Vagina (tissue), 2 donors: Measurements from ENCODE around the gene LYSMD2. TPM values are rescaled to one million over a fixed set of nuclear protein-coding genes. Genes with fewer than 3 reads are reported as not detected.

Experiments used
- DNase-seq, 2 donors: peaks; one replicate each; pipeline ENCODE4 v3.0.0-alpha.2; 2017; ENCODE audit errors: extremely low spot score in 2 of 2
- H3K27ac ChIP-seq: fragments of 200-600 bp; sonication (generic); one replicate; pipeline ENCODE4 v1.5.1; 2019
- H3K27me3 ChIP-seq: fragments of 200-600 bp; sonication (generic); one replicate; pipeline ENCODE4 v1.5.1; 2019
- H3K36me3 ChIP-seq, 2 donors: fragments of 200-600 bp; sonication (generic); one replicate each; pipeline ENCODE4 v1.5.1; 2017 to 2019
- H3K4me1 ChIP-seq: fragments of 200-600 bp; sonication (generic); one replicate; pipeline ENCODE4 v1.5.1; 2019
- H3K4me3 ChIP-seq, 2 donors: fragments of 200-600 bp; sonication (generic); 1 replicate in 1 of 2; 2 replicates in 1 of 2; pipeline ENCODE4 v1.5.1; 2016 to 2019
- H3K9me3 ChIP-seq: fragments of 200-600 bp; sonication (generic); one replicate; pipeline ENCODE4 v1.5.1; 2019
- POLR2A ChIP-seq, 2 donors: fragments of 450-650 bp; IDR thresholded peaks; one replicate each; pipeline ENCODE4 v1.6.1; 2017; ENCODE audit warnings: antibody characterized with exemption in 2 of 2, mild to moderate bottlenecking in 2 of 2, moderate library complexity in 2 of 2
- POLR2AphosphoS5 ChIP-seq, 2 donors: sonication (generic); formaldehyde crosslinking; IDR thresholded peaks; one replicate each; pipeline ENCODE4 v1.9.0; 2017; ENCODE audit warnings: antibody characterized with exemption in 2 of 2, mild to moderate bottlenecking in 2 of 2, low read depth in 1 of 2; ENCODE audit not compliant: insufficient read depth in 1 of 2
- intact Hi-C: fragments of 100-400 bp; cut with DNase I; formaldehyde crosslinking; loops from one replicate; pipeline ENCODE4 v1.15.1; 2023
- total RNA-seq: library from RNA; depleted of rRNA; stranded (reverse); fragments of >200 nt; gene quantifications from one replicate; pipeline ENCODE4 v1.2.3, GENCODE V29; 2016
- TF ChIP-seq, protein P1 (sequence below), 3 experiments: fragments of 450-650 bp in 2 of 3; fragments of 200-600 bp in 1 of 3; sonication (generic) in 1 of 3; IDR thresholded peaks; one replicate each; pipeline ENCODE4 v1.5.1; 2017 to 2019; ENCODE audit warnings: antibody characterized with exemption in 3 of 3, mild to moderate bottlenecking in 2 of 3, moderate library complexity in 2 of 3

Gene LYSMD2
- total RNA-seq, 1 donor from 2014 or later, result 16.9 TPM

- Histone ChIP-seq H3K9me3 (no peaks in the 10 kb centered on the region), H3K27ac (no peak overlapping the region), H3K4me3 (no peak overlapping the region), H3K27me3 (no peaks in the 10 kb centered on the region), H3K36me3 (no peaks in the 10 kb centered on the region), H3K4me1 (peaks cover 31% of the 10 kb centered on the region)
- intact Hi-C loops, result no loop called here
- DNase-seq, result no peak
- TF ChIP-seq, protein P1, sequence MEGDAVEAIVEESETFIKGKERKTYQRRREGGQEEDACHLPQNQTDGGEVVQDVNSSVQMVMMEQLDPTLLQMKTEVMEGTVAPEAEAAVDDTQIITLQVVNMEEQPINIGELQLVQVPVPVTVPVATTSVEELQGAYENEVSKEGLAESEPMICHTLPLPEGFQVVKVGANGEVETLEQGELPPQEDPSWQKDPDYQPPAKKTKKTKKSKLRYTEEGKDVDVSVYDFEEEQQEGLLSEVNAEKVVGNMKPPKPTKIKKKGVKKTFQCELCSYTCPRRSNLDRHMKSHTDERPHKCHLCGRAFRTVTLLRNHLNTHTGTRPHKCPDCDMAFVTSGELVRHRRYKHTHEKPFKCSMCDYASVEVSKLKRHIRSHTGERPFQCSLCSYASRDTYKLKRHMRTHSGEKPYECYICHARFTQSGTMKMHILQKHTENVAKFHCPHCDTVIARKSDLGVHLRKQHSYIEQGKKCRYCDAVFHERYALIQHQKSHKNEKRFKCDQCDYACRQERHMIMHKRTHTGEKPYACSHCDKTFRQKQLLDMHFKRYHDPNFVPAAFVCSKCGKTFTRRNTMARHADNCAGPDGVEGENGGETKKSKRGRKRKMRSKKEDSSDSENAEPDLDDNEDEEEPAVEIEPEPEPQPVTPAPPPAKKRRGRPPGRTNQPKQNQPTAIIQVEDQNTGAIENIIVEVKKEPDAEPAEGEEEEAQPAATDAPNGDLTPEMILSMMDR (IDR thresholded peaks at IDR 0.05), result no peak
- no peak for TF ChIP-seq POLR2A (IDR thresholded peaks at IDR 0.05)
- TF ChIP-seq POLR2AphosphoS5 (IDR thresholded peaks at IDR 0.05; ENCODE audit: insufficient read depth in 1 of 2, low read depth in 1 of 2), result no peak
These were observed 10.1 kb downstream of the LYSMD2 start for GRCh38 chr15:51727141-51727897.

DNA sequence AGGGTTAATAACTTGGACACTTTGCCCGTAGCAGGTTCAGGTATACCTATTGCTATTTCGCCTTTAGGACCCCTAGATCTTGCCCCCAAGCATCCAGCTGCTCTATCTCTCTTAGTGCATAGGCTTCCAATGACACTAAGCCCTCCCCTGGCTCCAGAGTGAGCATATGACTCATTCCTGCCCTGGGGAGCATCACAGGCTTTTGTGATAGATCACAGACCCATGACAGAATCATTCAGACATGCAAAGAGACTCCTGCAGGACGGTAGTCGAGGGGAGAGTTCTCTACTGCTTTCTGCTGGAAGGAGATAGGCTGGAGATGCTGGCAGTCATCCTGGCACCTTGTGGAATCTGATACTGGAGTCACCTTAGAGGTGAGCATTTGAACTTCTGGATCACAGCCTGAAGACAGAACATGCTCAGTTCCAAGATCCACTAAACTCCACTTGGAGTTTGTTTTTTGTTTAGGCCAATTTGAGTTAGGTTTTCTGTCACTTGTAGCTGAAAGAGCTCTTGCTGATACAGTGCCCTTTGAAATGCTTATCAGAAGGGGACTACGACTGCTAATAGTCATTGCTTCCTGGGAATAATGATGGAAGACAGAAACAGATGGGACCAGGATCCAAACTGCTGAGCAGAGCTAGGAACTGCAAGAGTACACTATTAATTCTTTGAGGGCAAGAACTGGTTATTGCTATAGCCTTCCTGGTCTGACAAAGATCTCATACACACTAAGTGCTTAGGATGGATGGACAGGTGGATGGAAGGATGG lies 11.0 kb downstream of the LYSMD2 start:
- no peaks in the 10 kb centered on the region for H3K27me3 ChIP-seq
- peaks cover 31% of the 10 kb centered on the region for H3K4me1 ChIP-seq
- no peaks in the 10 kb centered on the region for H3K36me3 ChIP-seq
- intact Hi-C loops, result no loop called here
- TF ChIP-seq POLR2AphosphoS5 (IDR thresholded peaks at IDR 0.05; ENCODE audit: insufficient read depth in 1 of 2, low read depth in 1 of 2), result peak; percentile 25 to 85
- TF ChIP-seq, protein P1 (IDR thresholded peaks at IDR 0.05), result no peak
- no peak overlapping the region for H3K4me3 ChIP-seq
- DNase-seq, result no peak
- H3K9me3 ChIP-seq, result no peaks in the 10 kb centered on the region
- peak overlapping the region; percentile 59 for H3K27ac ChIP-seq

- H3K9me3 ChIP-seq, result no peaks in the 10 kb centered on the region
- H3K36me3 ChIP-seq, result peaks cover 0 to 4% of the 10 kb centered on the region in 2 donors
- H3K4me1 ChIP-seq, result peaks cover 31% of the 10 kb centered on the region
- DNase-seq, result no peak
- TF ChIP-seq, protein P1 (IDR thresholded peaks at IDR 0.05), result no peak
- TF ChIP-seq POLR2A (IDR thresholded peaks at IDR 0.05) (no peak), POLR2AphosphoS5 (IDR thresholded peaks at IDR 0.05; ENCODE audit: insufficient read depth in 1 of 2, low read depth in 1 of 2) (no peak)
- intact Hi-C loops, result no loop called here
- no peaks in the 10 kb centered on the region for H3K27me3 ChIP-seq
- H3K27ac ChIP-seq, result no peak overlapping the region
- no peak overlapping the region for H3K4me3 ChIP-seq
These were observed 12.8 kb downstream of the LYSMD2 start for GRCh38 chr15:51724673-51725072.

- TF ChIP-seq POLR2A (IDR thresholded peaks at IDR 0.05) (no peak), POLR2AphosphoS5 (IDR thresholded peaks at IDR 0.05; ENCODE audit: insufficient read depth in 1 of 2, low read depth in 1 of 2) (no peak)
- TF ChIP-seq, protein P1 (IDR thresholded peaks at IDR 0.05), result no peak
- intact Hi-C loops, result no loop called here
- Histone ChIP-seq H3K4me3 (no peak overlapping the region), H3K27me3 (no peaks in the 10 kb centered on the region), H3K9me3 (no peaks in the 10 kb centered on the region), H3K27ac (no peak overlapping the region), H3K36me3 (peaks cover 0 to 4% of the 10 kb centered on the region in 2 donors), H3K4me1 (peaks cover 31% of the 10 kb centered on the region)
- no peak for DNase-seq
These were observed 13.3 kb downstream of the LYSMD2 start for GRCh38 chr15:51724199-51724598.
